Stimulated activated memory B cell treated with anti-CD40 and anti-IgM and Interleukin-4, amounts not matched to agents 10 μg/mL and 1 μg/mL and 100 μg/mL, for 72 hours (primary cell): ENCODE measurements around the gene C10orf120.

Experiments
- ATAC-seq: fragments of 150-1000 bp; cut with Tn5 transposase; 2 replicates; pipeline ENCODE4 v1.10.0; 2021
- H3K27ac Mint-ChIP-seq: one replicate; pipeline ENCODE4 v1.8.0; 2022; ENCODE audit warnings: mild to moderate bottlenecking, mixed read lengths
- H3K27me3 Mint-ChIP-seq: one replicate; pipeline ENCODE4 v1.8.0; 2022; ENCODE audit warnings: mixed read lengths
- H3K36me3 Mint-ChIP-seq: one replicate; pipeline ENCODE4 v1.8.0; 2022; ENCODE audit warnings: mixed read lengths
- H3K4me1 Mint-ChIP-seq: one replicate; pipeline ENCODE4 v1.8.0; 2022; ENCODE audit warnings: mixed read lengths
- H3K4me3 Mint-ChIP-seq: one replicate; pipeline ENCODE4 v1.8.0; 2022; ENCODE audit warnings: mild to moderate bottlenecking, moderate library complexity, mixed read lengths
- H3K9me3 Mint-ChIP-seq: one replicate; pipeline ENCODE4 v1.8.0; 2022; ENCODE audit warnings: mixed read lengths

The C10orf120 gene

GRCh38 chr10:122675278-122675677 lies 24.4 kb downstream of the C10orf120 start:
- Mint-ChIP-seq H3K4me3 (no peak overlapping the region), H3K27ac (no peak overlapping the region), H3K27me3 (peaks cover 30% of the 10 kb centered on the region), H3K4me1 (no peaks in the 10 kb centered on the region), H3K9me3 (no peaks in the 10 kb centered on the region), H3K36me3 (no peaks in the 10 kb centered on the region)
- ATAC-seq = no peak

- no peak overlapping the region for H3K27ac Mint-ChIP-seq
Measured at GRCh38 chr10:122674781-122675180, 24.9 kb downstream of the C10orf120 start.

GRCh38 chr10:122673731-122674130 lies 25.9 kb downstream of the C10orf120 start:
- H3K4me1 Mint-ChIP-seq = no peaks in the 10 kb centered on the region
- no peaks in the 10 kb centered on the region for H3K9me3 Mint-ChIP-seq
- H3K27me3 Mint-ChIP-seq = peaks cover 30% of the 10 kb centered on the region
- H3K4me3 Mint-ChIP-seq = no peak overlapping the region
- no peaks in the 10 kb centered on the region for H3K36me3 Mint-ChIP-seq
- H3K27ac Mint-ChIP-seq = no peak overlapping the region
- no peak for ATAC-seq

More at GRCh38 chr10:122674781-122675180, 24.9 kb downstream of the C10orf120 start:
- H3K27me3 Mint-ChIP-seq = peaks cover 30% of the 10 kb centered on the region
- ATAC-seq = no peak
- no peak overlapping the region for H3K4me3 Mint-ChIP-seq
- no peaks in the 10 kb centered on the region for H3K9me3 Mint-ChIP-seq
- no peaks in the 10 kb centered on the region for H3K4me1 Mint-ChIP-seq
- no peaks in the 10 kb centered on the region for H3K36me3 Mint-ChIP-seq

GRCh38 chr10:122673269-122673668 lies 26.4 kb downstream of the C10orf120 start:
- Mint-ChIP-seq H3K27ac (no peak overlapping the region), H3K9me3 (no peaks in the 10 kb centered on the region), H3K4me1 (no peaks in the 10 kb centered on the region), H3K4me3 (no peak overlapping the region), H3K36me3 (no peaks in the 10 kb centered on the region), H3K27me3 (peaks cover 30% of the 10 kb centered on the region)
- no peak for ATAC-seq

- peak; percentile 21 for ATAC-seq
- Mint-ChIP-seq H3K4me3 (no peak overlapping the region), H3K27me3 (peaks cover 30% of the 10 kb centered on the region), H3K4me1 (no peaks in the 10 kb centered on the region), H3K9me3 (no peaks in the 10 kb centered on the region), H3K27ac (no peak overlapping the region), H3K36me3 (no peaks in the 10 kb centered on the region)
Measured at GRCh38 chr10:122672655-122673054, 27.0 kb downstream of the C10orf120 start.

GRCh38 chr10:122671355-122671754 lies 28.3 kb downstream of the C10orf120 start:
- no peak for ATAC-seq
- Mint-ChIP-seq H3K4me3 (no peak overlapping the region), H3K36me3 (no peaks in the 10 kb centered on the region), H3K27ac (no peak overlapping the region), H3K27me3 (peaks cover 30% of the 10 kb centered on the region), H3K4me1 (no peaks in the 10 kb centered on the region), H3K9me3 (no peaks in the 10 kb centered on the region)

- Mint-ChIP-seq H3K27ac (no peak overlapping the region), H3K27me3 (peaks cover 29% of the 10 kb centered on the region), H3K36me3 (no peaks in the 10 kb centered on the region), H3K4me1 (no peaks in the 10 kb centered on the region), H3K4me3 (no peak overlapping the region), H3K9me3 (no peaks in the 10 kb centered on the region)
- no peak for ATAC-seq
Measured at GRCh38 chr10:122669842-122670241, 29.8 kb downstream of the C10orf120 start.

GRCh38 chr10:122669045-122669444 lies 30.6 kb downstream of the C10orf120 start:
- no peak overlapping the region for H3K4me3 Mint-ChIP-seq
- H3K27me3 Mint-ChIP-seq = peaks cover 37% of the 10 kb centered on the region
- H3K9me3 Mint-ChIP-seq = no peaks in the 10 kb centered on the region
- no peaks in the 10 kb centered on the region for H3K4me1 Mint-ChIP-seq
- no peak overlapping the region for H3K27ac Mint-ChIP-seq
- no peaks in the 10 kb centered on the region for H3K36me3 Mint-ChIP-seq
- ATAC-seq = no peak

- no peak overlapping the region for H3K27ac Mint-ChIP-seq
- H3K36me3 Mint-ChIP-seq = no peaks in the 10 kb centered on the region
- peaks cover 21% of the 10 kb centered on the region for H3K27me3 Mint-ChIP-seq
- no peaks in the 10 kb centered on the region for H3K4me1 Mint-ChIP-seq
- H3K9me3 Mint-ChIP-seq = no peaks in the 10 kb centered on the region
- no peak for ATAC-seq
- H3K4me3 Mint-ChIP-seq = no peak overlapping the region
Measured at GRCh38 chr10:122665946-122666345, 33.7 kb downstream of the C10orf120 start.

- H3K27me3 Mint-ChIP-seq = peaks cover 16% of the 10 kb centered on the region
- H3K36me3 Mint-ChIP-seq = no peaks in the 10 kb centered on the region
- ATAC-seq = no peak
- no peaks in the 10 kb centered on the region for H3K4me1 Mint-ChIP-seq
- no peak overlapping the region for H3K4me3 Mint-ChIP-seq
- no peak overlapping the region for H3K27ac Mint-ChIP-seq
- no peaks in the 10 kb centered on the region for H3K9me3 Mint-ChIP-seq
Measured at GRCh38 chr10:122665329-122665860, 34.3 kb downstream of the C10orf120 start.

GRCh38 chr10:122664501-122664900 lies 35.1 kb downstream of the C10orf120 start:
- Mint-ChIP-seq H3K4me3 (no peak overlapping the region), H3K27ac (no peak overlapping the region), H3K4me1 (no peaks in the 10 kb centered on the region), H3K9me3 (no peaks in the 10 kb centered on the region), H3K36me3 (no peaks in the 10 kb centered on the region), H3K27me3 (peaks cover 16% of the 10 kb centered on the region)
- no peak for ATAC-seq

GRCh38 chr10:122663516-122664130 lies 36.0 kb downstream of the C10orf120 start:
- H3K4me3 Mint-ChIP-seq = no peak overlapping the region
- H3K4me1 Mint-ChIP-seq = no peaks in the 10 kb centered on the region
- no peaks in the 10 kb centered on the region for H3K36me3 Mint-ChIP-seq
- ATAC-seq = no peak
- H3K9me3 Mint-ChIP-seq = no peaks in the 10 kb centered on the region
- peaks cover 16% of the 10 kb centered on the region for H3K27me3 Mint-ChIP-seq
- no peak overlapping the region for H3K27ac Mint-ChIP-seq

GRCh38 chr10:122662231-122662630 lies 37.4 kb downstream of the C10orf120 start:
- no peak overlapping the region for H3K4me3 Mint-ChIP-seq
- no peak for ATAC-seq
- peaks cover 16% of the 10 kb centered on the region for H3K27me3 Mint-ChIP-seq
- no peak overlapping the region for H3K27ac Mint-ChIP-seq
- no peaks in the 10 kb centered on the region for H3K9me3 Mint-ChIP-seq
- no peaks in the 10 kb centered on the region for H3K36me3 Mint-ChIP-seq
- H3K4me1 Mint-ChIP-seq = no peaks in the 10 kb centered on the region

- Mint-ChIP-seq H3K36me3 (no peaks in the 10 kb centered on the region), H3K4me1 (no peaks in the 10 kb centered on the region), H3K27me3 (peaks cover 19% of the 10 kb centered on the region), H3K9me3 (no peaks in the 10 kb centered on the region), H3K4me3 (no peak overlapping the region), H3K27ac (no peak overlapping the region)
- no peak for ATAC-seq
Measured at GRCh38 chr10:122660696-122661095, 39.0 kb downstream of the C10orf120 start.

- Mint-ChIP-seq H3K9me3 (no peaks in the 10 kb centered on the region), H3K27ac (no peak overlapping the region), H3K4me1 (no peaks in the 10 kb centered on the region), H3K4me3 (no peak overlapping the region), H3K27me3 (peaks cover 20% of the 10 kb centered on the region), H3K36me3 (no peaks in the 10 kb centered on the region)
- ATAC-seq = no peak
Measured at GRCh38 chr10:122659651-122660050, 40.0 kb downstream of the C10orf120 start.

GRCh38 chr10:122659126-122659525 lies 40.5 kb downstream of the C10orf120 start:
- Mint-ChIP-seq H3K36me3 (no peaks in the 10 kb centered on the region), H3K27me3 (peaks cover 15% of the 10 kb centered on the region), H3K27ac (no peak overlapping the region), H3K4me3 (no peak overlapping the region), H3K9me3 (no peaks in the 10 kb centered on the region), H3K4me1 (no peaks in the 10 kb centered on the region)
- ATAC-seq = no peak
